ENCODE measurements around the gene CORIN. TPM values are rescaled to one million over a fixed set of nuclear protein-coding genes. Genes with fewer than 3 reads are reported as not detected.
"Not testable (repeated sequence)": the region's sequence is repeated elsewhere in the genome, so short reads cannot be mapped to it uniquely, and the experiment has no call there.

CORIN gene
- polyA plus RNA-seq, 4 donors, result 0.04 to 0.16 TPM; not detected in 2

GRCh38 chr4:47711183-47711582 is 126.7 kb downstream of the CORIN start:
- H3K27ac ChIP-seq (ENCODE audit: low read depth in 1 of 3, low read length in 2 of 3), result no peak overlapping the region
- DNase-seq (no peak), FAIRE-seq (no peak)
- no peaks in the 10 kb centered on the region for H3K9me3 ChIP-seq (ENCODE audit: control insufficient read depth in 2 of 2, insufficient read depth in 1 of 2, low read depth in 1 of 2, low read length in 1 of 2)
- 79 to 86% (median 83%) methylated on average over 4 of the region's 4 CpGs for WGBS, 3 donors
- H3K4me3 ChIP-seq (ENCODE audit: low read depth in 1 of 3, low read length in 3 of 3), result no peak overlapping the region
- H3K4me1 ChIP-seq (ENCODE audit: control insufficient read depth in 3 of 3, insufficient read depth in 2 of 3, low read depth in 1 of 3, low read length in 2 of 3), result no peaks in the 10 kb centered on the region
- peaks cover 0 to 2% (median 0%) of the 10 kb centered on the region in 3 donors for H3K27me3 ChIP-seq (ENCODE audit: control insufficient read depth in 3 of 3, insufficient read depth in 3 of 3, low read length in 3 of 3)
- H3K36me3 ChIP-seq (ENCODE audit: control insufficient read depth in 3 of 3, insufficient read depth in 2 of 3, low read depth in 1 of 3, low read length in 3 of 3), result no peaks in the 10 kb centered on the region

DNA sequence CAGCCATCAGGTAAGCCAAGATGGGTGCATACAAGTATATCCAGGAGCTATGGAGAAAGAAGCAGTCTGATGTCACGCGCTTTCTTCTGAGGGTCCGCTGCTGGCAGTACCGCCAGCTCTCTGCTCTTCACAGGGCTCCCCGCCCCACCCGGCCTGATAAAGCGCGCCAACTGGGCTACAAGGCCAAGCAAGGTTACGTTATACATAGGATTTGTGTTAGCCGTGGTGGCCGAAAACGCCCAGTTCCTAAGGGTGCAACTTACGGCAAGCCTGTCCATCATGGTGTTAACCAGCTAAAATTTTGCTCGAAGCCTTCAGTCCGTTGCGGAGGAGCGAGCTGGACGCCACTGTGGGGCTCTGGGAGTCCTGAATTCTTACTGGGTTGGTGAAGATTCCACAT is 131.5 kb downstream of the CORIN start:
- H3K27ac ChIP-seq (ENCODE audit: low read depth in 1 of 3, low read length in 2 of 3); DNase-seq; FAIRE-seq; H3K27me3 ChIP-seq (ENCODE audit: control insufficient read depth in 3 of 3, insufficient read depth in 3 of 3, low read length in 3 of 3); H3K4me1 ChIP-seq (ENCODE audit: control insufficient read depth in 3 of 3, insufficient read depth in 2 of 3, low read depth in 1 of 3, low read length in 2 of 3); H3K4me3 ChIP-seq (ENCODE audit: low read depth in 1 of 3, low read length in 3 of 3); H3K9me3 ChIP-seq (ENCODE audit: control insufficient read depth in 2 of 2, insufficient read depth in 1 of 2, low read depth in 1 of 2, low read length in 1 of 2); H3K36me3 ChIP-seq (ENCODE audit: control insufficient read depth in 3 of 3, insufficient read depth in 2 of 3, low read depth in 1 of 3, low read length in 3 of 3): not testable (repeated sequence)
- WGBS, 3 donors, result 92 to 95% (median 94%) methylated on average over 18 of the region's 18 CpGs

GRCh38 chr4:47705326-47705981 is 132.4 kb downstream of the CORIN start:
- Histone ChIP-seq H3K27me3 (ENCODE audit: control insufficient read depth in 3 of 3, insufficient read depth in 3 of 3, low read length in 3 of 3) (peaks cover 0 to 3% (median 2%) of the 10 kb centered on the region in 3 donors), H3K4me1 (ENCODE audit: control insufficient read depth in 3 of 3, insufficient read depth in 2 of 3, low read depth in 1 of 3, low read length in 2 of 3) (no peaks in the 10 kb centered on the region), H3K27ac (ENCODE audit: low read depth in 1 of 3, low read length in 2 of 3) (no peak overlapping the region), H3K4me3 (ENCODE audit: low read depth in 1 of 3, low read length in 3 of 3) (no peak overlapping the region), H3K36me3 (ENCODE audit: control insufficient read depth in 3 of 3, insufficient read depth in 2 of 3, low read depth in 1 of 3, low read length in 3 of 3) (no peaks in the 10 kb centered on the region), H3K9me3 (ENCODE audit: control insufficient read depth in 2 of 2, insufficient read depth in 1 of 2, low read depth in 1 of 2, low read length in 1 of 2) (no peaks in the 10 kb centered on the region)
- FAIRE-seq, result no peak
- WGBS, 3 donors, result 46 to 59% (median 49%) methylated on average over 7 of the region's 7 CpGs
- no peak for DNase-seq

DNA sequence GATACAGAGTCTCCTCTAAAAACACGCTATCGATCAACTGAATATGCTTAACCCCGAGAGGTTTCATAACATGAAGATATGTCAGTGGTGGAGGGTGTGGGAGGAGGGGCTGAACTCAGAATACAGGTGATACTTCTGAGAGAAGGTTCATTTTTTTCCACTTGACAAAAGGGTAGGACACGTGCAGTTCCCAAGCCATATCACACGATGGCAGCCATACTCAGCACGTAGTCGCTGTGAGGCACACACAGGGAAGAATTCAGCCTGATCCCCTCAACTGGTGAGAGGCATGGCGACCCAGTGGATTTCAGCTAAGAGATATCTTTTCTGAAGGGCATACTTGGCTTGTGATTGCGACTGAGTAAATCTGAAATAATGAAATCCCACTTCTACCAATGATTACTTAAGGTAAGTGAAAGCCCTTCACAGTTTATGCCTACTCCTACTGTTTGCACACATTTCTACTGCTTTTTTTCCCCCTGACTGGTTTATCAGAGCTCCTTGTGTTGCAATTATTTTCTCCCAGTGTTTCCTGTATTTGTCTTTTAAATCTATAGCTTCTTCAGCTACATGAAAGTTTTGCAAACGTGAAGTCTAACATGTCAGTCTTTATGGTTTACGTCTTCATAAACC is 133.1 kb downstream of the CORIN start:
- Histone ChIP-seq H3K9me3 (ENCODE audit: control insufficient read depth in 2 of 2, insufficient read depth in 1 of 2, low read depth in 1 of 2, low read length in 1 of 2) (no peaks in the 10 kb centered on the region), H3K36me3 (ENCODE audit: control insufficient read depth in 3 of 3, insufficient read depth in 2 of 3, low read depth in 1 of 3, low read length in 3 of 3) (no peaks in the 10 kb centered on the region), H3K27me3 (ENCODE audit: control insufficient read depth in 3 of 3, insufficient read depth in 3 of 3, low read length in 3 of 3) (peaks cover 0 to 4% (median 4%) of the 10 kb centered on the region in 3 donors), H3K4me3 (ENCODE audit: low read depth in 1 of 3, low read length in 3 of 3) (no peak overlapping the region), H3K4me1 (ENCODE audit: control insufficient read depth in 3 of 3, insufficient read depth in 2 of 3, low read depth in 1 of 3, low read length in 2 of 3) (no peaks in the 10 kb centered on the region), H3K27ac (ENCODE audit: low read depth in 1 of 3, low read length in 2 of 3) (no peak overlapping the region)
- 39 to 51% (median 41%) methylated on average over 11 of the region's 11 CpGs for WGBS, 3 donors
- no peak for FAIRE-seq
- DNase-seq, result peak; percentile 14 to 37

DNA sequence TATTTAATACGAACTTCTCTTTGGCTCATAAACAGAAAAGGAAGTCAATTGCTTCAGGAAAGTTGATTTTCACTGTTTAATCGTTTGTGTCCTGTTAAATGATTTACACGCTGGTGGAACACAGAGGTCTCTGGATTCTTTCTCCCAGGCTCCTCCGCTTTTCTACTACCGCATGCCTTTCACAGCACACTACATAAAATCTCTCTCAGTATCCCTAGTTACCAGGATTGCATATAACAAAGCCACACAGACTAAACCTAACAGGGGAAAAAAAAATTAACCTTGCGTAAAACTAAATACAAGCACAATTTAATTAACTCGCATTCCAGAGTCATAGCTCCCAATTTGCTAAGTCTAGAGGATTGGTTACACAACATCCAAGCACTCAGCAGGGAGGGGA is 133.9 kb downstream of the CORIN start:
- Histone ChIP-seq H3K4me1 (ENCODE audit: control insufficient read depth in 3 of 3, insufficient read depth in 2 of 3, low read depth in 1 of 3, low read length in 2 of 3) (no peaks in the 10 kb centered on the region), H3K27me3 (ENCODE audit: control insufficient read depth in 3 of 3, insufficient read depth in 3 of 3, low read length in 3 of 3) (peaks cover 0 to 4% (median 4%) of the 10 kb centered on the region in 3 donors), H3K27ac (ENCODE audit: low read depth in 1 of 3, low read length in 2 of 3) (no peak overlapping the region), H3K4me3 (ENCODE audit: low read depth in 1 of 3, low read length in 3 of 3) (no peak overlapping the region), H3K9me3 (ENCODE audit: control insufficient read depth in 2 of 2, insufficient read depth in 1 of 2, low read depth in 1 of 2, low read length in 1 of 2) (no peaks in the 10 kb centered on the region), H3K36me3 (ENCODE audit: control insufficient read depth in 3 of 3, insufficient read depth in 2 of 3, low read depth in 1 of 3, low read length in 3 of 3) (no peaks in the 10 kb centered on the region)
- DNase-seq, result no peak
- no peak for FAIRE-seq
- WGBS, 3 donors, result 69 to 73% (median 69%) methylated on average over 7 of the region's 7 CpGs

DNA sequence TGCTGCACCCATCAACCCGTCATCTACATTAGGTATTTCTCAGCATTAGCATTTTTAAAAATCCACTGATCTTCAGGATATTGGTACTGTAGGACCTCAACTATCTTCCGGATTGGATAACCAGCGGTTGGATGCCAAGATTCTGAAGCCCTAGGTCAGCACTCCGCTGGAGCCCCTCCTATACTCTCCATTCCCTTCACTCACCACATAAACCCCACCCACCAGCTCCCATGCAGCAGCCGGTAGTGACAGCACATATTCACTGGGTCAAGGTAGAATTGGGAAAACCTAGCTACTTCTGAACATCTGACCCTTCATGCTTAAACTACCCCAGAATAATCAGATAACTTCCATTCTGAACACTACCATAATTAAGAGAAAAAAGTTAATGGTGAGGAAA is 134.9 kb downstream of the CORIN start:
- no peaks in the 10 kb centered on the region for H3K9me3 ChIP-seq (ENCODE audit: control insufficient read depth in 2 of 2, insufficient read depth in 1 of 2, low read depth in 1 of 2, low read length in 1 of 2)
- no peak overlapping the region for H3K4me3 ChIP-seq (ENCODE audit: low read depth in 1 of 3, low read length in 3 of 3)
- no peak overlapping the region for H3K27ac ChIP-seq (ENCODE audit: low read depth in 1 of 3, low read length in 2 of 3)
- 74 to 82% (median 76%) methylated on average over 5 of the region's 5 CpGs for WGBS, 3 donors
- H3K27me3 ChIP-seq (ENCODE audit: control insufficient read depth in 3 of 3, insufficient read depth in 3 of 3, low read length in 3 of 3), result peaks cover 0 to 4% (median 4%) of the 10 kb centered on the region in 3 donors
- H3K36me3 ChIP-seq (ENCODE audit: control insufficient read depth in 3 of 3, insufficient read depth in 2 of 3, low read depth in 1 of 3, low read length in 3 of 3), result no peaks in the 10 kb centered on the region
- no peak for DNase-seq
- no peak for FAIRE-seq
- no peaks in the 10 kb centered on the region for H3K4me1 ChIP-seq (ENCODE audit: control insufficient read depth in 3 of 3, insufficient read depth in 2 of 3, low read depth in 1 of 3, low read length in 2 of 3)

- DNase-seq (no peak), FAIRE-seq (no peak)
- H3K4me1 ChIP-seq (ENCODE audit: control insufficient read depth in 3 of 3, insufficient read depth in 2 of 3, low read depth in 1 of 3, low read length in 2 of 3), result no peaks in the 10 kb centered on the region
- H3K9me3 ChIP-seq (ENCODE audit: control insufficient read depth in 2 of 2, insufficient read depth in 1 of 2, low read depth in 1 of 2, low read length in 1 of 2), result no peaks in the 10 kb centered on the region
- peaks cover 0 to 4% (median 2%) of the 10 kb centered on the region in 3 donors for H3K27me3 ChIP-seq (ENCODE audit: control insufficient read depth in 3 of 3, insufficient read depth in 3 of 3, low read length in 3 of 3)
- no peak overlapping the region for H3K4me3 ChIP-seq (ENCODE audit: low read depth in 1 of 3, low read length in 3 of 3)
- H3K27ac ChIP-seq (ENCODE audit: low read depth in 1 of 3, low read length in 2 of 3), result no peak overlapping the region
- no peaks in the 10 kb centered on the region for H3K36me3 ChIP-seq (ENCODE audit: control insufficient read depth in 3 of 3, insufficient read depth in 2 of 3, low read depth in 1 of 3, low read length in 3 of 3)
Measured at GRCh38 chr4:47701286-47701685, 136.6 kb downstream of the CORIN start.

DNA sequence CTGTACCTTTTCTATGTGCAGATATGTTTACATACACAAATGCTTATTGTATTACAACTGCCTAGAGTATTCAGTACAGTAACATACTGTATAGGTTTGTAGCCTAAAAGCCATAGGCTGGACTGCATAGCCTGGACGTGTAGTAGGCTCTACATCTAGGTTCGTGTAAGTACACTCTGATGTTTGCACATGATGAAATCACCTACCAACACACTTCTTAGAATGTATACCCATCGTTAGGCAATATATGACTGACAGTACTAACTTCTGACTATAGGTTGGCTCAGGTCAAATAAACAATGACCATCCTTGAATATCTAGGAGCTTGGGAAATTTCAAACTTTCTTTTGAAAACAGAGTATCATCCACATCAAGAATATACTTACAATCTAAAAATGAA is 139.0 kb downstream of the CORIN start:
- 50 to 74% (median 58%) methylated on average over 3 of the region's 3 CpGs for WGBS, 3 donors
- H3K4me3 ChIP-seq (ENCODE audit: low read depth in 1 of 3, low read length in 3 of 3), result no peak overlapping the region
- H3K27me3 ChIP-seq (ENCODE audit: control insufficient read depth in 3 of 3, insufficient read depth in 3 of 3, low read length in 3 of 3), result peaks cover 0 to 6% (median 2%) of the 10 kb centered on the region in 3 donors
- no peak overlapping the region for H3K27ac ChIP-seq (ENCODE audit: low read depth in 1 of 3, low read length in 2 of 3)
- H3K36me3 ChIP-seq (ENCODE audit: control insufficient read depth in 3 of 3, insufficient read depth in 2 of 3, low read depth in 1 of 3, low read length in 3 of 3), result no peaks in the 10 kb centered on the region
- FAIRE-seq (no peak), DNase-seq (no peak)
- no peaks in the 10 kb centered on the region for H3K9me3 ChIP-seq (ENCODE audit: control insufficient read depth in 2 of 2, insufficient read depth in 1 of 2, low read depth in 1 of 2, low read length in 1 of 2)
- no peaks in the 10 kb centered on the region for H3K4me1 ChIP-seq (ENCODE audit: control insufficient read depth in 3 of 3, insufficient read depth in 2 of 3, low read depth in 1 of 3, low read length in 2 of 3)

DNA sequence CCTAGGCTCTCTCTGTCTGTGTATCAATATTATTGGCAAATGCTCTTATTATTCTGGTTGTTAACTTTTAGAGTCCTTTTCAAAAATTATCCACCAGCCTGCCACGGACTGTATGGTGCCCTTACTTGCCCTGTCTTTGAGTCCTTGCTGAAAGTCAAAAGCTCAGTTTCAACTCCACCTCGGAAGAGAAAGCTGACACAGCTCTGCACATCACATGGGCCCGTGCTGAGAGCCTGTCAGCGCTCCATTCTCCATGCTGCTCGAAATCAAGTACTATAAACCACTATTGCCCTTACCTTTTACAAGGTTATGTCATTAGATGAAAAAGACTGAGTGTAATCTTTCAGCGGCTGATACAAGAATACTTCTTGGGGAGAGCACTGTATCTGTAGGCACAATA is 141.0 kb downstream of the CORIN start:
- no peaks in the 10 kb centered on the region for H3K9me3 ChIP-seq (ENCODE audit: control insufficient read depth in 2 of 2, insufficient read depth in 1 of 2, low read depth in 1 of 2, low read length in 1 of 2)
- peaks cover 0 to 6% (median 2%) of the 10 kb centered on the region in 3 donors for H3K27me3 ChIP-seq (ENCODE audit: control insufficient read depth in 3 of 3, insufficient read depth in 3 of 3, low read length in 3 of 3)
- no peak overlapping the region for H3K27ac ChIP-seq (ENCODE audit: low read depth in 1 of 3, low read length in 2 of 3)
- FAIRE-seq (no peak), DNase-seq (no peak)
- H3K4me3 ChIP-seq (ENCODE audit: low read depth in 1 of 3, low read length in 3 of 3), result no peak overlapping the region
- H3K36me3 ChIP-seq (ENCODE audit: control insufficient read depth in 3 of 3, insufficient read depth in 2 of 3, low read depth in 1 of 3, low read length in 3 of 3), result no peaks in the 10 kb centered on the region
- H3K4me1 ChIP-seq (ENCODE audit: control insufficient read depth in 3 of 3, insufficient read depth in 2 of 3, low read depth in 1 of 3, low read length in 2 of 3), result no peaks in the 10 kb centered on the region
- WGBS, 3 donors, result 77 to 82% (median 80%) methylated on average over 6 of the region's 6 CpGs
